Neural cell (in vitro differentiated cells): ENCODE measurements around the gene SUPT3H.

Experiments
- CTCF ChIP-seq: fragments of 450-650 bp; IDR thresholded peaks from 2 replicates; pipeline ENCODE4 v1.5.1; 2014; ENCODE audit warnings: antibody characterized with exemption, mild to moderate bottlenecking, moderate library complexity; ENCODE audit not compliant: poor library complexity, severe bottlenecking
- EZH2 ChIP-seq: fragments of 200-600, 300-800 bp; shearing (Covaris generic), sonication (generic); IDR thresholded peaks from 2 replicates; pipeline ENCODE4 v1.6.1; 2014; ENCODE audit warnings: antibody characterized with exemption, low read length, borderline replicate concordance, mild to moderate bottlenecking; ENCODE audit not compliant: insufficient read depth, poor library complexity, severe bottlenecking
- POLR2AphosphoS5 ChIP-seq: IDR thresholded peaks from 2 replicates; pipeline ENCODE4 v1.6.1; 2012
- RAD21 ChIP-seq: fragments of 450-650 bp; conservative IDR thresholded peaks from 2 replicates; pipeline ENCODE4 v1.6.1; 2014; ENCODE audit warnings: antibody characterized with exemption, mild to moderate bottlenecking, moderate library complexity
- TAF1 ChIP-seq: IDR thresholded peaks from 2 replicates; pipeline ENCODE4 v1.6.1; 2012; ENCODE audit warnings: low read depth

- TF ChIP-seq CTCF (no peak), POLR2AphosphoS5 (no peak), RAD21 (no peak), TAF1 (no peak), EZH2 (no peak)
Measured at GRCh38 chr6:45054610-45055009, 323.1 kb downstream of the SUPT3H start.
